ENCODE measurements around the gene CDC23.

DNA sequence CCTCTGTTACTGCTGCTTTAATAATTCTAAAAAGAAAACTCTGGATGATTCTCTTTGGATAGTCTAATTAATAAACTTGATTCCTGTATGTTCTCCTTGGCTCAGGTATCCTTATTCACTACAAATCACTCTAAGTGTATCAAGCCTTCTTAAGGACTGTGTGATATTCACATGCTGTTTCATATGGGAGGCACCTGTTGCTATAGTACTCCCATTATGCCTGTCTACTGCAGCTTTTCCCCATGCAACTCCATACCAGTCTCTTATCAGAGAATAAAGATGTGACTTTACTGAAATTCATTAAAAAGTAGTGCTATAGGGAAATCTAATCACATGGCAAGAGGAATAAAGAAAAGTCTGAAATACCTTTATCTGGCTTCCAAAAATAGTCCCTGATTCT lies 49.4 kb downstream of the CDC23 start:
- TF ChIP-seq, protein P1, sequence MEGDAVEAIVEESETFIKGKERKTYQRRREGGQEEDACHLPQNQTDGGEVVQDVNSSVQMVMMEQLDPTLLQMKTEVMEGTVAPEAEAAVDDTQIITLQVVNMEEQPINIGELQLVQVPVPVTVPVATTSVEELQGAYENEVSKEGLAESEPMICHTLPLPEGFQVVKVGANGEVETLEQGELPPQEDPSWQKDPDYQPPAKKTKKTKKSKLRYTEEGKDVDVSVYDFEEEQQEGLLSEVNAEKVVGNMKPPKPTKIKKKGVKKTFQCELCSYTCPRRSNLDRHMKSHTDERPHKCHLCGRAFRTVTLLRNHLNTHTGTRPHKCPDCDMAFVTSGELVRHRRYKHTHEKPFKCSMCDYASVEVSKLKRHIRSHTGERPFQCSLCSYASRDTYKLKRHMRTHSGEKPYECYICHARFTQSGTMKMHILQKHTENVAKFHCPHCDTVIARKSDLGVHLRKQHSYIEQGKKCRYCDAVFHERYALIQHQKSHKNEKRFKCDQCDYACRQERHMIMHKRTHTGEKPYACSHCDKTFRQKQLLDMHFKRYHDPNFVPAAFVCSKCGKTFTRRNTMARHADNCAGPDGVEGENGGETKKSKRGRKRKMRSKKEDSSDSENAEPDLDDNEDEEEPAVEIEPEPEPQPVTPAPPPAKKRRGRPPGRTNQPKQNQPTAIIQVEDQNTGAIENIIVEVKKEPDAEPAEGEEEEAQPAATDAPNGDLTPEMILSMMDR (conservative IDR thresholded peaks at IDR 0.05; ENCODE audit: low read depth, low read length): no peak
- TF ChIP-seq MAFK (IDR thresholded peaks at IDR 0.05; ENCODE audit: low read depth, low read length): no peak
- TF ChIP-seq POLR2A (IDR thresholded peaks at IDR 0.05; ENCODE audit: low read depth, low read length): no peak
- TF ChIP-seq, protein P2, sequence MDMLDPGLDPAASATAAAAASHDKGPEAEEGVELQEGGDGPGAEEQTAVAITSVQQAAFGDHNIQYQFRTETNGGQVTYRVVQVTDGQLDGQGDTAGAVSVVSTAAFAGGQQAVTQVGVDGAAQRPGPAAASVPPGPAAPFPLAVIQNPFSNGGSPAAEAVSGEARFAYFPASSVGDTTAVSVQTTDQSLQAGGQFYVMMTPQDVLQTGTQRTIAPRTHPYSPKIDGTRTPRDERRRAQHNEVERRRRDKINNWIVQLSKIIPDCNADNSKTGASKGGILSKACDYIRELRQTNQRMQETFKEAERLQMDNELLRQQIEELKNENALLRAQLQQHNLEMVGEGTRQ (IDR thresholded peaks at IDR 0.05; ENCODE audit: low read depth, low read length): no peak
- no peak for TF ChIP-seq BHLHE40 (IDR thresholded peaks at IDR 0.05; ENCODE audit: low read depth, low read length)
- TF ChIP-seq RAD21 (IDR thresholded peaks at IDR 0.05; ENCODE audit: low read length): no peak
- no peak for TF ChIP-seq MXI1 (IDR thresholded peaks at IDR 0.05; ENCODE audit: borderline replicate concordance, low read depth, low read length)
- no peak for TF ChIP-seq NFE2L2 (IDR thresholded peaks at IDR 0.05; ENCODE audit: low read depth, low read length)
